ENCODE results near the gene NR3C2.

DNA sequence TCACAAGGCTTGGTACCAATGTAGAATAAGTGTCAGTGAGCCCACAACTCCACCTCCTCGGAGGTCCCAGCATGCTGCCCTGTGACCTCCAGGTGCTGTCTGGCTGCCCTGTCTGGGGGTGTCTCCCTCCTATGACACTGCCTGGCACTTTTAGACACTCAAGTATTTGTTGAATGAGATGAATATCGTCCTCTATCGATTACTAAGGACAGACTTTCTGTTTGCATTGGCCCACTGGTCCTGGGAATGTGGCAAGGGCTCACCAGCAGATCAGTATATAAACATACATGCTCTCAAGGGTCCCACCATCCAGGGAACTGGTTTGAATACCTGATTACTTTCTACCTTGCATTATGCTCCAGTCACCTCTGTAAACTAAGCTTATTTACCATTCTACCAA is 333.0 kb downstream of the NR3C2 start:
- TF ChIP-seq YY1 (IDR thresholded peaks at IDR 0.05) (no peak), TAF1 (conservative IDR thresholded peaks at IDR 0.05) (no peak)
- TF ChIP-seq, protein P1, sequence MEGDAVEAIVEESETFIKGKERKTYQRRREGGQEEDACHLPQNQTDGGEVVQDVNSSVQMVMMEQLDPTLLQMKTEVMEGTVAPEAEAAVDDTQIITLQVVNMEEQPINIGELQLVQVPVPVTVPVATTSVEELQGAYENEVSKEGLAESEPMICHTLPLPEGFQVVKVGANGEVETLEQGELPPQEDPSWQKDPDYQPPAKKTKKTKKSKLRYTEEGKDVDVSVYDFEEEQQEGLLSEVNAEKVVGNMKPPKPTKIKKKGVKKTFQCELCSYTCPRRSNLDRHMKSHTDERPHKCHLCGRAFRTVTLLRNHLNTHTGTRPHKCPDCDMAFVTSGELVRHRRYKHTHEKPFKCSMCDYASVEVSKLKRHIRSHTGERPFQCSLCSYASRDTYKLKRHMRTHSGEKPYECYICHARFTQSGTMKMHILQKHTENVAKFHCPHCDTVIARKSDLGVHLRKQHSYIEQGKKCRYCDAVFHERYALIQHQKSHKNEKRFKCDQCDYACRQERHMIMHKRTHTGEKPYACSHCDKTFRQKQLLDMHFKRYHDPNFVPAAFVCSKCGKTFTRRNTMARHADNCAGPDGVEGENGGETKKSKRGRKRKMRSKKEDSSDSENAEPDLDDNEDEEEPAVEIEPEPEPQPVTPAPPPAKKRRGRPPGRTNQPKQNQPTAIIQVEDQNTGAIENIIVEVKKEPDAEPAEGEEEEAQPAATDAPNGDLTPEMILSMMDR (IDR thresholded peaks at IDR 0.05; ENCODE audit: low read depth, low read length, missing input control), result no peak
